Mesothelial cell of epicardium (in vitro differentiated cells): ENCODE data around the gene KIAA0513. TPM values are rescaled to one million over a fixed set of nuclear protein-coding genes. Genes with fewer than 3 reads are reported as not detected.

Experiments used
- DNase-seq, 2 experiments: peaks; one replicate each; pipeline ENCODE4 v3.0.0; 2021; ENCODE audit warnings: low spot score in 2 of 2; ENCODE audit not compliant: unreplicated experiment in 2 of 2
- H3K27ac Mint-ChIP-seq: 2 replicates; pipeline ENCODE4 v1.8.0; 2021; ENCODE audit warnings: mixed read lengths
- H3K27me3 Mint-ChIP-seq: 2 replicates; pipeline ENCODE4 v1.8.0; 2021; ENCODE audit warnings: low read depth, mixed read lengths
- H3K36me3 Mint-ChIP-seq: 2 replicates; pipeline ENCODE4 v1.8.0; 2021; ENCODE audit warnings: mixed read lengths
- H3K4me1 Mint-ChIP-seq: 2 replicates; pipeline ENCODE4 v1.8.0; 2021; ENCODE audit warnings: mixed read lengths
- H3K4me3 Mint-ChIP-seq: 2 replicates; pipeline ENCODE4 v1.8.0; 2021; ENCODE audit warnings: mild to moderate bottlenecking, moderate library complexity, mixed read lengths
- H3K9me3 Mint-ChIP-seq: 2 replicates; pipeline ENCODE4 v1.8.0; 2021; ENCODE audit warnings: mixed read lengths
- total RNA-seq: library from RNA; stranded (reverse); gene quantifications from 3 replicates; pipeline ENCODE4 v1.2.1, GENCODE V29; 2021
- TF ChIP-seq, protein P1 (sequence below): fragments of 200-600 bp; sonication (generic); IDR thresholded peaks from one replicate; pipeline ENCODE4 v1.5.0; 2021; ENCODE audit warnings: antibody characterized with exemption; ENCODE audit not compliant: unreplicated experiment

KIAA0513 gene
- total RNA-seq, 1 donor from 2014 or later, result 6.8 TPM

DNA sequence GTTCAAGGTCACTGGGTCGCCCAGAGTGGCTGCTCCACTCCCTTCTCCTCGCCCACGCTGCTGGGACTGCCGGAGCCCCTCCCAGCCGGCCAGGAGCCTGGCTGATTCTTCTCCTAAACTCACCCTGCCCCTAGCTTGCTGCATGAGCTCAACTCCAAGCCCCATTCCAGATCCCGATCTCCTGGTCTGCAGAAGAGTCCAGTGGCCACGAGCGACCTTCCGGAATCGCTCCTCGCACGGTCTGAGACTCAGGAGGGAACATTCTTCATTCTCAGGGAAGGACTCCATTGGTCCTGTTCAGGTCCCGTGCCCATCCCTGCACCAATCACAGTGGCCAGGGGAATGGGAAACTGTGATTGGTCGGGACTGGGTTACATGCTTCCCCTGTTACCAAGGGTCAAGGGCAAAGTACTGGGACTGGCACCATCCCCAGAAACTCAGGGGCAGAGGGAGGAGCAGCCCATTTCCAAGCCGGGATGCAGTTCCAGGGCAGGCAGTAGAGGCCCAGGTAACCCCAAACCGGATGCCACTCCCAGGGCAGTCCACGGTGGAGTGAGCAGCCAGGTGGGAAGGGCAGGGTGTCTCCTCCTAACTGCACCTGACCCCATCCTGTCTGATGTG lies 109.2 kb downstream of the KIAA0513 start:
- peaks cover 20% of the 10 kb centered on the region for H3K4me1 Mint-ChIP-seq
- H3K4me3 Mint-ChIP-seq, result no peak overlapping the region
- no peak for DNase-seq
- peak overlapping the region; percentile 74 for H3K27ac Mint-ChIP-seq
- no peaks in the 10 kb centered on the region for H3K9me3 Mint-ChIP-seq
- TF ChIP-seq, protein P1, sequence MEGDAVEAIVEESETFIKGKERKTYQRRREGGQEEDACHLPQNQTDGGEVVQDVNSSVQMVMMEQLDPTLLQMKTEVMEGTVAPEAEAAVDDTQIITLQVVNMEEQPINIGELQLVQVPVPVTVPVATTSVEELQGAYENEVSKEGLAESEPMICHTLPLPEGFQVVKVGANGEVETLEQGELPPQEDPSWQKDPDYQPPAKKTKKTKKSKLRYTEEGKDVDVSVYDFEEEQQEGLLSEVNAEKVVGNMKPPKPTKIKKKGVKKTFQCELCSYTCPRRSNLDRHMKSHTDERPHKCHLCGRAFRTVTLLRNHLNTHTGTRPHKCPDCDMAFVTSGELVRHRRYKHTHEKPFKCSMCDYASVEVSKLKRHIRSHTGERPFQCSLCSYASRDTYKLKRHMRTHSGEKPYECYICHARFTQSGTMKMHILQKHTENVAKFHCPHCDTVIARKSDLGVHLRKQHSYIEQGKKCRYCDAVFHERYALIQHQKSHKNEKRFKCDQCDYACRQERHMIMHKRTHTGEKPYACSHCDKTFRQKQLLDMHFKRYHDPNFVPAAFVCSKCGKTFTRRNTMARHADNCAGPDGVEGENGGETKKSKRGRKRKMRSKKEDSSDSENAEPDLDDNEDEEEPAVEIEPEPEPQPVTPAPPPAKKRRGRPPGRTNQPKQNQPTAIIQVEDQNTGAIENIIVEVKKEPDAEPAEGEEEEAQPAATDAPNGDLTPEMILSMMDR, result no peak
- no peaks in the 10 kb centered on the region for H3K36me3 Mint-ChIP-seq
- H3K27me3 Mint-ChIP-seq, result peaks cover 2% of the 10 kb centered on the region

DNA sequence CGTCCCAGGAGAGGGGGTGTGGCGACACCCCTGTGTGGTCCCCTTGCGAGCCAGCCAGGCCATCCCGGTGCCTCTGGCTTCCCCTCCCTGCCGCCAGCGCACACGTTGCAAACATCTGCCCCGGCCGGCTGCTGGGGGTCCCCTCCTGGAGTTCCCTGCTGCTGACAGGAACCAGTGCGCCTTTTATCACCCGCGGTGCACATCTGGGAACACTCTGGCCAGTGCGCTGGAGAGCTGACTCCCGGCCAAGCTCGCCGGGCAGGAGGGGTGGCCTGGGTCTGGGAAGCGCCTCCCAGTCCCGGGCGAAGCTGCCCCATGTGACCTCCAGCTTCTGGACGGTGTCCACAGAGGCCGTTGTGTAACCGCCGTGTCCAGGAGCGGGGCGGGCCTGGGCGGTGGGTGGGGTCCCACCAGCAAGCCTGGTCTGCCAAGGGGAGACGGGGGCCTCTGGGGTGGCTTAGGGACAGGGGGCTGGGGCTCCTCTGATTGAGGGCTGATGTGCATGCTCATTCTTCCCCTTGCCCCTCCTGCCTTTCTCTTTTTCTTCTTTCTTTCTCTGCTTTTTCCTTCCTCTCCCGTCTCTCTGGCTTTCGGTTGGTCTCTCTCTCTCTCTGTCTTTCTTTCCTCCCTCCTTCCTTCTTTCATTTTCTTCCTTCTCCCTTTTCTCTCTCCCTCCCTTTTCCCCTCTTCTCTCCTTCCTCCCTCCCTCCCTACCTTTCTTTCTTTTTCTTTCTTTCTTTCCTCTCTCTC lies 109.9 kb downstream of the KIAA0513 start:
- Mint-ChIP-seq H3K27ac (peak overlapping the region; percentile 25), H3K27me3 (peaks cover 2% of the 10 kb centered on the region), H3K4me1 (peaks cover 20% of the 10 kb centered on the region), H3K9me3 (no peaks in the 10 kb centered on the region), H3K4me3 (peak overlapping the region; percentile 24), H3K36me3 (no peaks in the 10 kb centered on the region)
- TF ChIP-seq, protein P1, result no peak
- peak in 1 of 2 experiments; percentile 66 for DNase-seq

DNA sequence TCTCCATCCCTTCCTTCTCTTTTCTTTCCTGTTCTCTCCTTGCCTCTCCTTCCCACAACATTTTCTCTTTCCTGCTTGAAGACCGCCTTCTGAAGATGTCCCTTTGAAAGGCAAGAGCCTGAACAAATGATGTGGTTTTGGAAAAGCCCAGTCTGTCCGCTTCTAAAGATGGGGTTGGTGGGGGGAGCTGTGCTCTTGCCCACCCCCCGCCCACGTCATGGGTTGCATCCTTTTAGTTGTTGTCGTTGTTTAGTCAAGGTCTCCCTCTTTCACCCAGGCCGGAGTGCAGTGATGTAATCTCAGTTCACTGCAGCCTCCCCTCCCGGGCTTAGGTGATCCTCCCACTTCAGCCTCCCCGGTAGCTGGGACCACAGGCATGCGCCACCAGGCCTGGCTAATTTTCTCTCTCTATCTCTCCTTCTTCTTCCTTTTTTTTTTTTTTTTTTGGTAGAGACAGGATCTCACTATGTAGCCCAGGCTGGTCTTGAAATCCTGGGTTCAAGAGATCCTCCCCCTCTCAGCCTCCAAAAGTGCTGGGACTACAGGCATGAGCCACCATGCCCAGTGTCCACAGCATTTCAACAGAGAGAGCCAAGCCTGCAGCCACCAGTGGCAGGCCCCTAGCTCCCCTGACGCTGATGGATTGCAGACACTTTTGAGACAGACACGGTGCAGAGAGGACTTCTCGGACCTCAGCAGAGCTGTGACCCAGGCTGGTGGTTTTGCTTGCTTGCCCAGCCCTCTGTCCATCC lies 110.7 kb downstream of the KIAA0513 start:
- no peaks in the 10 kb centered on the region for H3K9me3 Mint-ChIP-seq
- TF ChIP-seq, protein P1, result no peak
- H3K36me3 Mint-ChIP-seq, result no peaks in the 10 kb centered on the region
- peak overlapping the region; percentile 24 for H3K4me3 Mint-ChIP-seq
- no peak for DNase-seq
- H3K27ac Mint-ChIP-seq, result peak overlapping the region; percentile 25
- peaks cover 20% of the 10 kb centered on the region for H3K4me1 Mint-ChIP-seq
- peaks cover 2% of the 10 kb centered on the region for H3K27me3 Mint-ChIP-seq

DNA sequence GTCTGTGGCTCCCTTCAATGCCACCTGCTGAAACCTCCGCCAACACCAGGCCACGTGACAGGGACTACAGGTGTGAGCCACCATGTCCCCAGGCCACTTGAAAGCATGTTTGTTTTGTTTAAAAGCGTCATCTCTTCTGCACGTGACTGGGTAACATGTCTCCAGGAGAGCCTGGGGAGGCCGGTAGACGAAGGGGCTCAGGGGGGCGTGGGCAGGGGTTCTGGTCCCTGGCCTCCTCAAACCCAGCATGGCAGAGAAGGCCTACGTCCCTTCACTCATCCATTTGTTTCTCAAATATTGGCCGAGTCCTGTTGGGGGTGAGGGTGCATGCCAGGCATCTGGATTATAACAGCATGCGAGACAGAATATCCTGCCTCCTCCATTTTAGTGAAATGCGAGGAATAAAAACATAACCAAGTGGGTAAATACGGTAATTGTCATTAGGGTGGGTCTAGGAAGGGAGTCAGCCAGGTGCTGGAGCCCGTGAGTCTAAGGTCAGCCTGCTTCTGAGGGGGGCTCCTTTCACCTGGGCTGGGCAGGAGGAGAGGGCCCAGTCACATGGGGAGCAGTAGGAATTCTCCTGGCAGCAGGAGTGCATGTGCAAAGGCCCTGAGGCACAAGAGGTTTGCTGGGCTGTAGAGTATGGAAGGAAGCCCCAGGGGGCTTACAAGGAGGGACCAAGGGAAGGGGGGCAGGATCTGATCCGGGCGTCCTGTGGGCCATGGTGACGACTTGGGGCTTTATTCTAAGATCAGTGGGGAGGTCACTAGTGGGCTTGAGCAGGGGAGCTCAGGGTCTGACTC lies 111.4 kb downstream of the KIAA0513 start:
- no peak overlapping the region for H3K4me3 Mint-ChIP-seq
- H3K27me3 Mint-ChIP-seq, result peaks cover 2% of the 10 kb centered on the region
- H3K4me1 Mint-ChIP-seq, result peaks cover 23% of the 10 kb centered on the region
- H3K36me3 Mint-ChIP-seq, result no peaks in the 10 kb centered on the region
- H3K27ac Mint-ChIP-seq, result no peak overlapping the region
- no peaks in the 10 kb centered on the region for H3K9me3 Mint-ChIP-seq
- DNase-seq, result no peak
- TF ChIP-seq, protein P1, result no peak

DNA sequence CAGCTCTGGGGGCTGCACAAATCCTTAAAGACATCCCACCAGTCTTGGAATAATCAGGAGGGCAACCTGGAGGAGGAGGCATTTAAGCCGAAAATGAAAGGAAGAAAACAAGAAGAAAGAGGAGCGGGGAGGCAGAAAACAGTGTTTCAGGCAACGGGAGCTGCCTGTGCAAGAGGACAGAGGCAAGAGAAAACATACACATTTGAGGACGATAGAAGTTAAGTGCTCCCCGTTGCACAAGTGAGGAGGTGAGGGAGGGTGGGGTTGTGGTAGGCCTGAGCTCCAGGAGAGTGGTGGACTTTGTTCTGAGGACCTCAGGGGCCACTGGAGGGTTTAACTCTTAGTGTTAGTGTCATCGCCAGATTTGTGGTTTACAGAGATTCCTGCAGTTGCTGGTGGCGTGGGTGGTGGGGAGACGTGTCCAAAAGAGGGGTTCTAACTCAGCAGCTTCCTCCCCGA lies 112.3 kb downstream of the KIAA0513 start:
- no peaks in the 10 kb centered on the region for H3K36me3 Mint-ChIP-seq
- peaks cover 26% of the 10 kb centered on the region for H3K4me1 Mint-ChIP-seq
- TF ChIP-seq, protein P1, result no peak
- no peak overlapping the region for H3K4me3 Mint-ChIP-seq
- H3K9me3 Mint-ChIP-seq, result no peaks in the 10 kb centered on the region
- H3K27me3 Mint-ChIP-seq, result peaks cover 2% of the 10 kb centered on the region
- DNase-seq, result no peak
- no peak overlapping the region for H3K27ac Mint-ChIP-seq
